HCT116 (cell line): ENCODE measurements around the gene ZNF134.

ENCODE experiments used
- CEBPB ChIP-seq: IDR thresholded peaks from 2 replicates; pipeline ENCODE4 v1.6.1; 2012; ENCODE audit warnings: low read depth
- EGR1 ChIP-seq: IDR thresholded peaks from 2 replicates; pipeline ENCODE4 v1.6.1; 2012; ENCODE audit warnings: low read depth
- EZH2phosphoT487 ChIP-seq: fragments of 200-600 bp; IDR thresholded peaks from 2 replicates; pipeline ENCODE4 v1.6.1; 2018; ENCODE audit warnings: antibody characterized with exemption, borderline replicate concordance
- JUND ChIP-seq: IDR thresholded peaks from 2 replicates; pipeline ENCODE4 v1.6.1; 2012
- POLR2A ChIP-seq: IDR thresholded peaks from 2 replicates; pipeline ENCODE4 v1.7.0; 2011; ENCODE audit warnings: borderline replicate concordance; ENCODE audit not compliant: insufficient read depth, insufficient read length; ENCODE audit errors: extremely low read depth
- RAD21 ChIP-seq: IDR thresholded peaks from 2 replicates; pipeline ENCODE4 v1.6.1; 2012; ENCODE audit warnings: low read depth, mild to moderate bottlenecking
- TCF7L2 ChIP-seq: IDR thresholded peaks from 2 replicates; pipeline ENCODE4 v1.7.0; 2011; ENCODE audit warnings: borderline replicate concordance, inconsistent platforms; ENCODE audit not compliant: insufficient read depth, insufficient read length; ENCODE audit errors: extremely low read depth
- ZFX ChIP-seq: fragments of 450-650 bp; IDR thresholded peaks from 2 replicates; pipeline ENCODE4 v1.6.1; 2017
- ZNF274 ChIP-seq: fragments of 200-500 bp; sonication (Bioruptor generic); IDR thresholded peaks from 2 replicates; pipeline ENCODE4 v1.6.1; 2014; ENCODE audit warnings: mild to moderate bottlenecking, low read depth, low read length, inconsistent platforms
- TF ChIP-seq, protein P1 (sequence below), 3 experiments: fragments of 200-600 bp in 1 of 3; sonication (generic) in 1 of 3; IDR thresholded peaks in 2 of 3; conservative IDR thresholded peaks in 1 of 3; 2 replicates each; pipeline ENCODE4 v1.5.1; 2012 to 2017; ENCODE audit warnings: low read depth in 2 of 3, low read length in 2 of 3, antibody characterized with exemption in 1 of 3, borderline replicate concordance in 1 of 3, control low read depth in 1 of 3, mild to moderate bottlenecking in 1 of 3, mixed read lengths in 1 of 3, mixed run types in 1 of 3, moderate library complexity in 1 of 3; ENCODE audit not compliant: insufficient read depth in 1 of 3
- TF ChIP-seq, protein P2 (sequence below): IDR thresholded peaks from 2 replicates; pipeline ENCODE4 v1.6.1; 2012

DNA sequence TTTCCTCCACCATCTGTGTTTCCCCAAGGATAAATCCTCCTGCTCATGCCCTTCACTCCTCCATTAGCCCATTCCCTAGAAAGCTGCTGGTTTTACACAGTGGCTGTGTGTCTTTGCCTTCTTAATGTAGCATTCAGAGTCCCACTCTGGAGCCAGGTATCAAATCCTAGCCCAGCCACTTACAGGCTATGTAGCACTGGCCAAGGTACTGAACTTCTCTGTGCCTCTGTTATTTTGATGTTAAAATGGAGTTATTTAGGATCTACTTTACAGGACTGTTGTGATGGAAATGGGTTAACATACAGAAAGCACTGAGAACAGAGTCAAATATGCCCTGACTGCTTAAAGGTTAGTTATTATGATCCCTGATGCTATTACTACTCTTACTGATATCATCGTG, 53.2 kb downstream of the ZNF134 start:
- TF ChIP-seq, protein P1, sequence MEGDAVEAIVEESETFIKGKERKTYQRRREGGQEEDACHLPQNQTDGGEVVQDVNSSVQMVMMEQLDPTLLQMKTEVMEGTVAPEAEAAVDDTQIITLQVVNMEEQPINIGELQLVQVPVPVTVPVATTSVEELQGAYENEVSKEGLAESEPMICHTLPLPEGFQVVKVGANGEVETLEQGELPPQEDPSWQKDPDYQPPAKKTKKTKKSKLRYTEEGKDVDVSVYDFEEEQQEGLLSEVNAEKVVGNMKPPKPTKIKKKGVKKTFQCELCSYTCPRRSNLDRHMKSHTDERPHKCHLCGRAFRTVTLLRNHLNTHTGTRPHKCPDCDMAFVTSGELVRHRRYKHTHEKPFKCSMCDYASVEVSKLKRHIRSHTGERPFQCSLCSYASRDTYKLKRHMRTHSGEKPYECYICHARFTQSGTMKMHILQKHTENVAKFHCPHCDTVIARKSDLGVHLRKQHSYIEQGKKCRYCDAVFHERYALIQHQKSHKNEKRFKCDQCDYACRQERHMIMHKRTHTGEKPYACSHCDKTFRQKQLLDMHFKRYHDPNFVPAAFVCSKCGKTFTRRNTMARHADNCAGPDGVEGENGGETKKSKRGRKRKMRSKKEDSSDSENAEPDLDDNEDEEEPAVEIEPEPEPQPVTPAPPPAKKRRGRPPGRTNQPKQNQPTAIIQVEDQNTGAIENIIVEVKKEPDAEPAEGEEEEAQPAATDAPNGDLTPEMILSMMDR (IDR thresholded peaks at IDR 0.05 in 2 of 3, conservative IDR thresholded peaks at IDR 0.05 in 1 of 3; ENCODE audit: borderline replicate concordance in 1 of 3, insufficient read depth in 1 of 3, low read depth in 2 of 3, low read length in 2 of 3) = no peak
- TF ChIP-seq POLR2A (no peak), CEBPB (no peak), EGR1 (no peak), ZNF274 (no peak), JUND (no peak), RAD21 (no peak), ZFX (no peak), TCF7L2 (no peak), EZH2phosphoT487 (no peak)
- TF ChIP-seq, protein P2, sequence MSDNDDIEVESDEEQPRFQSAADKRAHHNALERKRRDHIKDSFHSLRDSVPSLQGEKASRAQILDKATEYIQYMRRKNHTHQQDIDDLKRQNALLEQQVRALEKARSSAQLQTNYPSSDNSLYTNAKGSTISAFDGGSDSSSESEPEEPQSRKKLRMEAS = no peak
